PC-9 (cell line): ENCODE measurements around the gene ZNF467.

ENCODE experiments used
- EZH2 ChIP-seq: fragments of 200-600 bp; sonication (generic); IDR thresholded peaks from 2 replicates; pipeline ENCODE4 v1.8.0; 2017; ENCODE audit warnings: antibody characterized with exemption, low read depth
- TF ChIP-seq, protein P1 (sequence below): fragments of 200-600 bp; sonication (generic); conservative IDR thresholded peaks from 2 replicates; pipeline ENCODE4 v1.6.1; 2017; ENCODE audit warnings: mixed run types, antibody characterized with exemption, mild to moderate bottlenecking, moderate library complexity

DNA sequence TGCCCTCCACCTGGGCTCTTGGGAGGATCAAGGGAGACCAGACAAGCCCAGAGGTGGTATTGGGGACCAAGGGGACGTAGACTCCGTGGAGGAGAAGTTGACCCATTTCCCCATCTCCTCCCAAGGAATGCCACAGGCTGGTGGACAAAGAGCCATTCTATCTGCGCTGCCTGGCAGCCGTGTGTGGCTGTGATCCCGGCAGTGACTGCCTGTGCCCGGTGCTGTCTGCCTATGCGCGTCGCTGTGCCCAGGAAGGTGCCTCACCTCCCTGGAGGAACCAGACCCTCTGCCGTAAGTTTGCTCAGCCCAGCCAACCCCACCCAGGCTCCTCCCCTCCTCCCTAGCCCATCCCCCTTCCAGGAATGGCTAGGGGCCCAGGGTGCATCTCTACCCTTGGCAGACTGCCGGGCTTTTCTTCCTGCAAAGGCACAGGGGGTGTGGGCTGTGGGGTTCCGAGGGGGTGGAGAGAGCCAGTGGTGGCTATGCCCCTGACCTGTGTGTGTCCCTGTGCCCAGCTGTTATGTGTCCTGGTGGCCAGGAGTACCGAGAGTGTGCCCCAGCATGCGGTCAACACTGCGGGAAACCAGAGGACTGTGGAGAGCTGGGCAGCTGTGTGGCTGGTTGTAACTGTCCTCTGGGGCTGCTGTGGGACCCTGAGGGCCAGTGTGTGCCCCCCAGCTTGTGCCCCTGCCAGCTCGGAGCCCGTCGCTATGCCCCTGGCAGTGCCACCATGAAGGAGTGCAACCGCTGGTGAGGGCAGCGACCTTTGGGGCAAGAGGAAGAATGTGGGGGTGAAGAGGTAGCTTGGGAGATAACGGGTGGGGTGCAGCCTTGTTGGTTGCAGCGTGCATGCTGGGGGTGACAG, 10.2 kb upstream of the ZNF467 start:
- TF ChIP-seq, protein P1, sequence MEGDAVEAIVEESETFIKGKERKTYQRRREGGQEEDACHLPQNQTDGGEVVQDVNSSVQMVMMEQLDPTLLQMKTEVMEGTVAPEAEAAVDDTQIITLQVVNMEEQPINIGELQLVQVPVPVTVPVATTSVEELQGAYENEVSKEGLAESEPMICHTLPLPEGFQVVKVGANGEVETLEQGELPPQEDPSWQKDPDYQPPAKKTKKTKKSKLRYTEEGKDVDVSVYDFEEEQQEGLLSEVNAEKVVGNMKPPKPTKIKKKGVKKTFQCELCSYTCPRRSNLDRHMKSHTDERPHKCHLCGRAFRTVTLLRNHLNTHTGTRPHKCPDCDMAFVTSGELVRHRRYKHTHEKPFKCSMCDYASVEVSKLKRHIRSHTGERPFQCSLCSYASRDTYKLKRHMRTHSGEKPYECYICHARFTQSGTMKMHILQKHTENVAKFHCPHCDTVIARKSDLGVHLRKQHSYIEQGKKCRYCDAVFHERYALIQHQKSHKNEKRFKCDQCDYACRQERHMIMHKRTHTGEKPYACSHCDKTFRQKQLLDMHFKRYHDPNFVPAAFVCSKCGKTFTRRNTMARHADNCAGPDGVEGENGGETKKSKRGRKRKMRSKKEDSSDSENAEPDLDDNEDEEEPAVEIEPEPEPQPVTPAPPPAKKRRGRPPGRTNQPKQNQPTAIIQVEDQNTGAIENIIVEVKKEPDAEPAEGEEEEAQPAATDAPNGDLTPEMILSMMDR = no peak
- TF ChIP-seq EZH2 = no peak
